ENCODE data around the gene CHRND.

The CHRND gene

GRCh38 chr2:232496501-232497270, 29.3 kb upstream of the CHRND start:
- Histone ChIP-seq H3K9me3 (replicated peaks in 1 of 2; ENCODE audit: control insufficient read depth in 2 of 2, insufficient read depth in 1 of 2, low read depth in 1 of 2, low read length in 2 of 2) (no peaks in the 10 kb centered on the region), H2AFZ (ENCODE audit: low read length) (no peak overlapping the region), H2BK120ac (ENCODE audit: low read depth, low read length) (no peak overlapping the region), H3K4me2 (ENCODE audit: insufficient read depth, low read length, poor library complexity, severe bottlenecking) (no peak overlapping the region), H3K4me3 (ENCODE audit: low read length in 2 of 2) (peak overlapping the region in 1 of 2 donors; percentile 31), H3K36me3 (replicated peaks in 1 of 2; ENCODE audit: control insufficient read depth in 2 of 2, insufficient read depth in 2 of 2, low read length in 2 of 2) (no peaks in the 10 kb centered on the region), H3K27ac (replicated peaks; ENCODE audit: low read length) (peak overlapping the region; percentile 36), H3K27me3 (ENCODE audit: control insufficient read depth in 3 of 3, insufficient read depth in 3 of 3, low read depth in 1 of 3, low read length in 3 of 3) (peaks cover 0 to 79% (median 0%) of the 10 kb centered on the region in 3 experiments), H3K18ac (ENCODE audit: low read length) (peak overlapping the region; percentile 92), H3K23ac (ENCODE audit: low read depth, low read length, poor library complexity) (no peak overlapping the region), H2BK15ac (ENCODE audit: low read length) (no peak overlapping the region), H3K9ac (ENCODE audit: low read depth, low read length, poor library complexity) (peak overlapping the region; percentile 79), H3K79me1 (ENCODE audit: low read depth, low read length) (no peaks in the 10 kb centered on the region), H2BK12ac (ENCODE audit: low read length) (peak overlapping the region; percentile 95), H4K91ac (ENCODE audit: low read depth, low read length, poor library complexity) (no peak overlapping the region), H4K8ac (ENCODE audit: low read depth, low read length) (no peak overlapping the region), H3K14ac (ENCODE audit: low read length) (no peak overlapping the region), H3K4me1 (ENCODE audit: control insufficient read depth in 2 of 2, insufficient read depth in 1 of 2, low read depth in 1 of 2, low read length in 2 of 2) (peaks cover 9 to 24% of the 10 kb centered on the region in 2 donors), H2BK5ac (ENCODE audit: low read length) (no peak overlapping the region), H2AK5ac (ENCODE audit: low read depth, low read length) (peak overlapping the region; percentile 66), H3K4ac (ENCODE audit: low read length) (no peak overlapping the region)
- WGBS, 2 donors (ENCODE audit: extremely low coverage in 2 of 2, insufficient read length in 2 of 2, insufficient replicate concordance in 1 of 2) = no CpG with 5 or more reads among the region's 20 CpGs
- no peak for DNase-seq (ENCODE audit: low spot score)

GRCh38 chr2:232497348-232497747, 28.6 kb upstream of the CHRND start:
- no peak overlapping the region for H3K4me2 ChIP-seq (ENCODE audit: insufficient read depth, low read length, poor library complexity, severe bottlenecking)
- H3K27ac ChIP-seq (replicated peaks; ENCODE audit: low read length) = no peak overlapping the region

GRCh38 chr2:232498452-232498851, 27.5 kb upstream of the CHRND start:
- no peaks in the 10 kb centered on the region for H3K79me1 ChIP-seq (ENCODE audit: low read depth, low read length)
- H3K23ac ChIP-seq (ENCODE audit: low read depth, low read length, poor library complexity) = no peak overlapping the region
- no peak overlapping the region for H3K4ac ChIP-seq (ENCODE audit: low read length)
- no peak overlapping the region for H3K4me3 ChIP-seq (ENCODE audit: low read length in 2 of 2)
- H2BK120ac ChIP-seq (ENCODE audit: low read depth, low read length) = no peak overlapping the region
- peak overlapping the region; percentile 59 for H2BK15ac ChIP-seq (ENCODE audit: low read length)
- no peaks in the 10 kb centered on the region for H3K9me3 ChIP-seq (replicated peaks in 1 of 2; ENCODE audit: control insufficient read depth in 2 of 2, insufficient read depth in 1 of 2, low read depth in 1 of 2, low read length in 2 of 2)
- H2AK5ac ChIP-seq (ENCODE audit: low read depth, low read length) = peak overlapping the region; percentile 16
- H2AFZ ChIP-seq (ENCODE audit: low read length) = no peak overlapping the region
- peaks cover 15 to 28% of the 10 kb centered on the region in 2 donors for H3K4me1 ChIP-seq (ENCODE audit: control insufficient read depth in 2 of 2, insufficient read depth in 1 of 2, low read depth in 1 of 2, low read length in 2 of 2)
- no peak overlapping the region for H4K8ac ChIP-seq (ENCODE audit: low read depth, low read length)
- H3K18ac ChIP-seq (ENCODE audit: low read length) = no peak overlapping the region
- H3K9ac ChIP-seq (ENCODE audit: low read depth, low read length, poor library complexity) = no peak overlapping the region
- WGBS, 2 donors (ENCODE audit: extremely low coverage in 2 of 2, insufficient read length in 2 of 2, insufficient replicate concordance in 1 of 2) = 100% methylated on average over 3 of the region's 3 CpGs; no CpG with 5 or more reads in 1 of the 2 donors
- DNase-seq (ENCODE audit: low spot score) = no peak
- H3K27me3 ChIP-seq (ENCODE audit: control insufficient read depth in 3 of 3, insufficient read depth in 3 of 3, low read depth in 1 of 3, low read length in 3 of 3) = peaks cover 0 to 76% (median 10%) of the 10 kb centered on the region in 3 experiments
- H2BK12ac ChIP-seq (ENCODE audit: low read length) = no peak overlapping the region
- no peak overlapping the region for H3K4me2 ChIP-seq (ENCODE audit: insufficient read depth, low read length, poor library complexity, severe bottlenecking)
- no peaks in the 10 kb centered on the region for H3K36me3 ChIP-seq (replicated peaks in 1 of 2; ENCODE audit: control insufficient read depth in 2 of 2, insufficient read depth in 2 of 2, low read length in 2 of 2)
- no peak overlapping the region for H3K27ac ChIP-seq (replicated peaks; ENCODE audit: low read length)
- no peak overlapping the region for H3K14ac ChIP-seq (ENCODE audit: low read length)
- H4K91ac ChIP-seq (ENCODE audit: low read depth, low read length, poor library complexity) = no peak overlapping the region
- H2BK5ac ChIP-seq (ENCODE audit: low read length) = no peak overlapping the region

More at GRCh38 chr2:232497348-232497747, 28.6 kb upstream of the CHRND start:
- no peak overlapping the region for H2BK15ac ChIP-seq (ENCODE audit: low read length)
- no peak for DNase-seq (ENCODE audit: low spot score)
- no peaks in the 10 kb centered on the region for H3K9me3 ChIP-seq (replicated peaks in 1 of 2; ENCODE audit: control insufficient read depth in 2 of 2, insufficient read depth in 1 of 2, low read depth in 1 of 2, low read length in 2 of 2)
- no peaks in the 10 kb centered on the region for H3K79me1 ChIP-seq (ENCODE audit: low read depth, low read length)
- H3K36me3 ChIP-seq (replicated peaks in 1 of 2; ENCODE audit: control insufficient read depth in 2 of 2, insufficient read depth in 2 of 2, low read length in 2 of 2) = no peaks in the 10 kb centered on the region
- no peak overlapping the region for H3K4ac ChIP-seq (ENCODE audit: low read length)
- H2AK5ac ChIP-seq (ENCODE audit: low read depth, low read length) = no peak overlapping the region
- H2BK5ac ChIP-seq (ENCODE audit: low read length) = no peak overlapping the region
- no peak overlapping the region for H2BK120ac ChIP-seq (ENCODE audit: low read depth, low read length)
- no peak overlapping the region for H2AFZ ChIP-seq (ENCODE audit: low read length)
- H4K91ac ChIP-seq (ENCODE audit: low read depth, low read length, poor library complexity) = no peak overlapping the region
- H3K4me3 ChIP-seq (ENCODE audit: low read length in 2 of 2) = no peak overlapping the region
- H3K23ac ChIP-seq (ENCODE audit: low read depth, low read length, poor library complexity) = no peak overlapping the region
- H3K14ac ChIP-seq (ENCODE audit: low read length) = no peak overlapping the region
- H3K27me3 ChIP-seq (ENCODE audit: control insufficient read depth in 3 of 3, insufficient read depth in 3 of 3, low read depth in 1 of 3, low read length in 3 of 3) = peaks cover 0 to 77% (median 2%) of the 10 kb centered on the region in 3 experiments
- no peak overlapping the region for H2BK12ac ChIP-seq (ENCODE audit: low read length)
- no CpG with 5 or more reads among the region's 13 CpGs for WGBS, 2 donors (ENCODE audit: extremely low coverage in 2 of 2, insufficient read length in 2 of 2, insufficient replicate concordance in 1 of 2)
- peaks cover 11 to 27% of the 10 kb centered on the region in 2 donors for H3K4me1 ChIP-seq (ENCODE audit: control insufficient read depth in 2 of 2, insufficient read depth in 1 of 2, low read depth in 1 of 2, low read length in 2 of 2)
- peak overlapping the region; percentile 79 for H3K9ac ChIP-seq (ENCODE audit: low read depth, low read length, poor library complexity)
- H4K8ac ChIP-seq (ENCODE audit: low read depth, low read length) = no peak overlapping the region
- peak overlapping the region; percentile 92 for H3K18ac ChIP-seq (ENCODE audit: low read length)

GRCh38 chr2:232501331-232501771, 24.6 kb upstream of the CHRND start:
- H3K4me2 ChIP-seq (ENCODE audit: insufficient read depth, low read length, poor library complexity, severe bottlenecking) = no peak overlapping the region
- H2AK5ac ChIP-seq (ENCODE audit: low read depth, low read length) = peak overlapping the region; percentile 76
- peaks cover 22 to 27% of the 10 kb centered on the region in 2 donors for H3K4me1 ChIP-seq (ENCODE audit: control insufficient read depth in 2 of 2, insufficient read depth in 1 of 2, low read depth in 1 of 2, low read length in 2 of 2)
- H3K9me3 ChIP-seq (replicated peaks in 1 of 2; ENCODE audit: control insufficient read depth in 2 of 2, insufficient read depth in 1 of 2, low read depth in 1 of 2, low read length in 2 of 2) = peaks cover 0 to 3% of the 10 kb centered on the region in 2 donors
- no peak overlapping the region for H2AFZ ChIP-seq (ENCODE audit: low read length)
- no peak overlapping the region for H2BK120ac ChIP-seq (ENCODE audit: low read depth, low read length)
- DNase-seq (ENCODE audit: low spot score) = no peak
- H3K4ac ChIP-seq (ENCODE audit: low read length) = no peak overlapping the region
- no peak overlapping the region for H3K14ac ChIP-seq (ENCODE audit: low read length)
- H2BK15ac ChIP-seq (ENCODE audit: low read length) = no peak overlapping the region
- H3K27ac ChIP-seq (replicated peaks; ENCODE audit: low read length) = no peak overlapping the region
- H3K18ac ChIP-seq (ENCODE audit: low read length) = no peak overlapping the region
- no peak overlapping the region for H4K8ac ChIP-seq (ENCODE audit: low read depth, low read length)
- H3K23ac ChIP-seq (ENCODE audit: low read depth, low read length, poor library complexity) = no peak overlapping the region
- no peak overlapping the region for H4K91ac ChIP-seq (ENCODE audit: low read depth, low read length, poor library complexity)
- WGBS, 2 donors (ENCODE audit: extremely low coverage in 2 of 2, insufficient read length in 2 of 2, insufficient replicate concordance in 1 of 2) = no CpG with 5 or more reads among the region's 9 CpGs
- H3K4me3 ChIP-seq (ENCODE audit: low read length in 2 of 2) = no peak overlapping the region
- H3K79me1 ChIP-seq (ENCODE audit: low read depth, low read length) = no peaks in the 10 kb centered on the region
- peaks cover 11 to 81% (median 28%) of the 10 kb centered on the region in 3 experiments for H3K27me3 ChIP-seq (ENCODE audit: control insufficient read depth in 3 of 3, insufficient read depth in 3 of 3, low read depth in 1 of 3, low read length in 3 of 3)
- H3K36me3 ChIP-seq (replicated peaks in 1 of 2; ENCODE audit: control insufficient read depth in 2 of 2, insufficient read depth in 2 of 2, low read length in 2 of 2) = no peaks in the 10 kb centered on the region
- no peak overlapping the region for H3K9ac ChIP-seq (ENCODE audit: low read depth, low read length, poor library complexity)
- no peak overlapping the region for H2BK12ac ChIP-seq (ENCODE audit: low read length)
- H2BK5ac ChIP-seq (ENCODE audit: low read length) = no peak overlapping the region

Measured in neuronal stem cell (in vitro differentiated cells).